HCT116 (cell line): ENCODE results near the gene ASAP2. TPM values are rescaled to one million over a fixed set of nuclear protein-coding genes. Genes with fewer than 3 reads are reported as not detected.

ENCODE experiments used
- ATAC-seq: fragments of 200-7000 bp; cut with Tn5 transposase; 2 replicates; pipeline ENCODE4 v1.9.1; 2020; ENCODE audit warnings: mild to moderate bottlenecking, moderate library complexity
- BruUV-seq: library from RNA; stranded (reverse); fragments of 400-500 nt; replicated peaks from 2 replicates; lab custom pipeline; 2021; lab: Mats Ljungman, UMichigan
- CTCF ChIA-PET: fragments of 300-600 bp; sonication (Branson Sonifier 250); formaldehyde crosslinking; loops from one replicate; lab custom pipeline; 2021; ENCODE audit warnings: antibody characterized with exemption; lab: Charles Lee
- POLR2A ChIA-PET: fragments of 300-600, 350-600 bp; sonication (Branson Sonifier 250); formaldehyde crosslinking; loops from one replicate; lab custom pipeline; 2021; ENCODE audit warnings: antibody characterized with exemption; lab: Charles Lee
- RAD21 ChIA-PET, 2 experiments: fragments of 300-600 bp; sonication (Branson Sonifier 250); formaldehyde crosslinking; loops; one replicate each; lab custom pipeline; 2023; ENCODE audit warnings: low total read pairs in 2 of 2; ENCODE audit not compliant: uncharacterized antibody in 2 of 2, unreplicated experiment in 2 of 2, low non-redundant PET in 1 of 2; lab: Charles Lee
- DNase-seq: peaks from one replicate; pipeline ENCODE4 v3.0.0-alpha.2; 2010; ENCODE audit warnings: low read depth, low spot score
- H2AFZ ChIP-seq: fragments of 200-600 bp; shearing (Covaris generic), sonication (generic); 2 replicates; pipeline ENCODE4 v1.6.1; 2017; ENCODE audit warnings: low read depth, mixed run types, mixed read lengths, antibody characterized with exemption, low read length; ENCODE audit not compliant: poor library complexity, severe bottlenecking
- H3K27ac ChIP-seq: 2 replicates; pipeline ENCODE4 v1.5.1; 2012; ENCODE audit warnings: low read depth, low read length
- H3K27me3 ChIP-seq: fragments of 200-600 bp; sonication (generic); 2 replicates; pipeline ENCODE4 v1.6.1; 2016; ENCODE audit warnings: mixed run types, low read length, mixed read lengths; ENCODE audit not compliant: insufficient read depth
- H3K36me3 ChIP-seq, 2 experiments: fragments of 200-500 bp in 1 of 2; fragments of 200-600 bp in 1 of 2; sonication (Bioruptor generic) in 1 of 2; sonication (generic) in 1 of 2; 2 replicates each; pipeline versions ENCODE4 v1.5.1 to v1.6.1; 2014 to 2016; ENCODE audit warnings: low read length in 2 of 2, inconsistent platforms in 1 of 2, mixed read lengths in 1 of 2, mixed run types in 1 of 2; ENCODE audit not compliant: insufficient read depth in 2 of 2, control insufficient read depth in 1 of 2
- H3K4me1 ChIP-seq, 2 experiments: fragments of 200-600 bp in 1 of 2; sonication (generic) in 1 of 2; 2 replicates each; pipeline versions ENCODE4 v1.5.1 to v1.6.1; 2012 to 2017; ENCODE audit warnings: low read length in 2 of 2, inconsistent platforms in 1 of 2, mild to moderate bottlenecking in 1 of 2, mixed read lengths in 1 of 2, mixed run types in 1 of 2, moderate library complexity in 1 of 2; ENCODE audit not compliant: insufficient read depth in 2 of 2, control insufficient read depth in 1 of 2
- H3K4me2 ChIP-seq: fragments of 200-600 bp; sonication (generic); 2 replicates; pipeline ENCODE4 v1.6.1; 2017; ENCODE audit warnings: mixed run types, low read length, mixed read lengths
- H3K4me3 ChIP-seq, 2 experiments: fragments of 200-600 bp in 1 of 2; sonication (generic) in 1 of 2; replicated peaks in 1 of 2; 2 replicates each; pipeline ENCODE4 v1.5.1; 2011 to 2016; ENCODE audit warnings: low read length in 2 of 2, control low read depth in 1 of 2, low read depth in 1 of 2, mild to moderate bottlenecking in 1 of 2, mixed read lengths in 1 of 2, mixed run types in 1 of 2
- H3K79me2 ChIP-seq: fragments of 200-600 bp; sonication (generic); 2 replicates; pipeline ENCODE4 v1.6.1; 2017; ENCODE audit warnings: mild to moderate bottlenecking, mixed run types, low read length, moderate library complexity, mixed read lengths; ENCODE audit not compliant: insufficient read depth
- H3K9ac ChIP-seq: fragments of 200-600 bp; sonication (generic); 2 replicates; pipeline ENCODE4 v1.6.1; 2016; ENCODE audit warnings: low read length, mixed read lengths
- H3K9me2 ChIP-seq: fragments of 200-600 bp; sonication (generic), shearing (Covaris generic); 2 replicates; pipeline ENCODE4 v1.6.1; 2017; ENCODE audit warnings: mixed run types, mild to moderate bottlenecking, moderate library complexity; ENCODE audit not compliant: insufficient read depth
- H3K9me3 ChIP-seq, 2 experiments: fragments of 200-500 bp in 1 of 2; fragments of 200-600 bp in 1 of 2; sonication (Bioruptor generic) in 1 of 2; sonication (generic) in 1 of 2; 2 replicates each; pipeline ENCODE4 v1.6.1; 2014 to 2017; ENCODE audit warnings: low read length in 2 of 2, mixed read lengths in 2 of 2, inconsistent platforms in 1 of 2, low read depth in 1 of 2, mild to moderate bottlenecking in 1 of 2, mixed run types in 1 of 2, moderate library complexity in 1 of 2; ENCODE audit not compliant: control insufficient read depth in 1 of 2, insufficient read depth in 1 of 2
- H4K20me1 ChIP-seq: fragments of 200-600 bp; sonication (generic), shearing (Covaris generic); 2 replicates; pipeline ENCODE4 v1.6.1; 2017; ENCODE audit warnings: mixed run types, mild to moderate bottlenecking, moderate library complexity; ENCODE audit not compliant: insufficient read depth
- CEBPB ChIP-seq: IDR thresholded peaks from 2 replicates; pipeline ENCODE4 v1.6.1; 2012; ENCODE audit warnings: low read depth
- RAD21 ChIP-seq: IDR thresholded peaks from 2 replicates; pipeline ENCODE4 v1.6.1; 2012; ENCODE audit warnings: low read depth, mild to moderate bottlenecking
- SIN3A ChIP-seq: IDR thresholded peaks from 2 replicates; pipeline ENCODE4 v1.6.1; 2012; ENCODE audit warnings: low read depth
- intact Hi-C: fragments of 100-400 bp; cut with micrococcal nuclease; formaldehyde crosslinking; loops from 2 replicates; pipeline ENCODE4 v1.10.0; 2022
- total RNA-seq: library from RNA; stranded (reverse); gene quantifications from one replicate; pipeline ENCODE4 v1.2.1, GENCODE V29; 2021; ENCODE audit not compliant: unreplicated experiment
- TF ChIP-seq, protein P1 (sequence below): IDR thresholded peaks from 2 replicates; pipeline ENCODE4 v1.6.1; 2012
- TF ChIP-seq, protein P2 (sequence below), 3 experiments: fragments of 200-600 bp in 1 of 3; sonication (generic) in 1 of 3; IDR thresholded peaks in 2 of 3; conservative IDR thresholded peaks in 1 of 3; 2 replicates each; pipeline ENCODE4 v1.5.1; 2012 to 2017; ENCODE audit warnings: low read depth in 2 of 3, low read length in 2 of 3, antibody characterized with exemption in 1 of 3, borderline replicate concordance in 1 of 3, control low read depth in 1 of 3, mild to moderate bottlenecking in 1 of 3, mixed read lengths in 1 of 3, mixed run types in 1 of 3, moderate library complexity in 1 of 3; ENCODE audit not compliant: insufficient read depth in 1 of 3

Gene ASAP2
- total RNA-seq, 1 experiment from 2014 or later = 16.5 TPM

DNA sequence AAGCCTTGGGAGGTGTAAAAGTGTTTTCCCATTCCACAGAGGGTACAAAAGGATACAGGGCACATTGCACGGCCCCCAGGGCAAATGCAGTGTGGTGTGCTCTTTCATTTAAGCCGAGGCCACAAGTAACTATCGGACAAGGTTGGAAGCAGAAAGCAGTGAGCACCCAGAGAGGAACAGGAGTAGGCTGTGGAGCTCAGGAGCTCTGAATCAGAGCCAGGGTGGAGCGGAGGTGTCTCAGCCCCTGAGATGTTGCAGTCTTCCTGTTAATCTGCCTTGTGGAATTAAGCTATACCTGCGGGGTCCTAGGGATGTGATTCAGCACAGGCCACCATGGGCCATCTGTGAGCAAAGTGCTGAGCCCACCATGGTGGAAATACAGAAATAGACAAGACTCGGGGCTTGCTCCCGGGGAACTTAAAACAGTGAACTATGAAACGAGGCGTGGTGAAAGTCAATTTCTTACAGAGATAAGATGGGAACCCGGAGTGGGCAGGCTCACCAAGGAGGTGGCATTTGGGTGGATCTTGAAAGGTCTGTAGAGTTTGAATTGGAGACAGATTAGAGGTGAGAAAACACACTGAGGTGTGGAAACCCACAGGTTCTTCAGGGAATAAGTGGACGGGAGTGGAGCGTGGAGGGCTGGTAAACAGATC lies 44.0 kb downstream of the ASAP2 start:
- Histone ChIP-seq H3K4me1 (peaks cover 0 to 45% of the 10 kb centered on the region in 2 experiments; a peak in 3 of 4 replicates), H2AFZ (no peak overlapping the region), H3K9me3 (no peaks in the 10 kb centered on the region), H3K36me3 (no peaks in the 10 kb centered on the region), H3K4me3 (no peak overlapping the region), H3K27ac (no peak overlapping the region), H3K79me2 (peaks cover 21% of the 10 kb centered on the region; the same call in 1 of the 2 replicates), H3K9me2 (no peaks in the 10 kb centered on the region), H3K27me3 (no peaks in the 10 kb centered on the region), H3K4me2 (no peak overlapping the region), H4K20me1 (no peaks in the 10 kb centered on the region), H3K9ac (no peak overlapping the region)
- intact Hi-C loops = no loop called here
- ATAC-seq (no peak), DNase-seq (no peak)
- POLR2A ChIA-PET = no interaction called here
- TF ChIP-seq RAD21 (no peak), SIN3A (no peak), CEBPB (no peak)
- TF ChIP-seq, protein P1, sequence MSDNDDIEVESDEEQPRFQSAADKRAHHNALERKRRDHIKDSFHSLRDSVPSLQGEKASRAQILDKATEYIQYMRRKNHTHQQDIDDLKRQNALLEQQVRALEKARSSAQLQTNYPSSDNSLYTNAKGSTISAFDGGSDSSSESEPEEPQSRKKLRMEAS = no peak
- TF ChIP-seq, protein P2, sequence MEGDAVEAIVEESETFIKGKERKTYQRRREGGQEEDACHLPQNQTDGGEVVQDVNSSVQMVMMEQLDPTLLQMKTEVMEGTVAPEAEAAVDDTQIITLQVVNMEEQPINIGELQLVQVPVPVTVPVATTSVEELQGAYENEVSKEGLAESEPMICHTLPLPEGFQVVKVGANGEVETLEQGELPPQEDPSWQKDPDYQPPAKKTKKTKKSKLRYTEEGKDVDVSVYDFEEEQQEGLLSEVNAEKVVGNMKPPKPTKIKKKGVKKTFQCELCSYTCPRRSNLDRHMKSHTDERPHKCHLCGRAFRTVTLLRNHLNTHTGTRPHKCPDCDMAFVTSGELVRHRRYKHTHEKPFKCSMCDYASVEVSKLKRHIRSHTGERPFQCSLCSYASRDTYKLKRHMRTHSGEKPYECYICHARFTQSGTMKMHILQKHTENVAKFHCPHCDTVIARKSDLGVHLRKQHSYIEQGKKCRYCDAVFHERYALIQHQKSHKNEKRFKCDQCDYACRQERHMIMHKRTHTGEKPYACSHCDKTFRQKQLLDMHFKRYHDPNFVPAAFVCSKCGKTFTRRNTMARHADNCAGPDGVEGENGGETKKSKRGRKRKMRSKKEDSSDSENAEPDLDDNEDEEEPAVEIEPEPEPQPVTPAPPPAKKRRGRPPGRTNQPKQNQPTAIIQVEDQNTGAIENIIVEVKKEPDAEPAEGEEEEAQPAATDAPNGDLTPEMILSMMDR (IDR thresholded peaks at IDR 0.05 in 2 of 3, conservative IDR thresholded peaks at IDR 0.05 in 1 of 3; ENCODE audit: borderline replicate concordance in 1 of 3, insufficient read depth in 1 of 3, low read depth in 2 of 3, low read length in 2 of 3) = no peak
- RAD21 ChIA-PET = no interaction called here
- CTCF ChIA-PET = no interaction called here
- BruUV-seq = no TSS peak
